Glutamatergic neuron (in vitro differentiated cells): ENCODE measurements around the gene IGFBP3. TPM values are rescaled to one million over a fixed set of nuclear protein-coding genes. Genes with fewer than 3 reads are reported as not detected.
A peak's percentile ranks its signal among the peaks of the same experiment; 100 is the strongest.

Experiments used
- DNase-seq: peaks from one replicate; pipeline ENCODE4 v3.0.0; 2022
- H3K27ac Mint-ChIP-seq: one replicate; pipeline ENCODE4 v1.8.0; 2020; ENCODE audit warnings: mild to moderate bottlenecking, mixed read lengths, inconsistent platforms; ENCODE audit not compliant: unreplicated experiment
- H3K27me3 Mint-ChIP-seq: one replicate; pipeline ENCODE4 v1.8.0; 2020; ENCODE audit warnings: mild to moderate bottlenecking, moderate library complexity, mixed read lengths, inconsistent platforms; ENCODE audit not compliant: unreplicated experiment
- H3K36me3 Mint-ChIP-seq: one replicate; pipeline ENCODE4 v1.8.0; 2020; ENCODE audit warnings: mild to moderate bottlenecking, mixed read lengths, inconsistent platforms; ENCODE audit not compliant: unreplicated experiment
- H3K4me1 Mint-ChIP-seq: one replicate; pipeline ENCODE4 v1.8.0; 2020; ENCODE audit warnings: mild to moderate bottlenecking, low read depth, mixed read lengths, inconsistent platforms; ENCODE audit not compliant: unreplicated experiment
- H3K4me3 Mint-ChIP-seq: one replicate; pipeline ENCODE4 v1.8.0; 2020; ENCODE audit warnings: mild to moderate bottlenecking, mixed read lengths, inconsistent platforms; ENCODE audit not compliant: unreplicated experiment
- H3K9me3 Mint-ChIP-seq: one replicate; pipeline ENCODE4 v1.8.0; 2020; ENCODE audit warnings: mild to moderate bottlenecking, moderate library complexity, mixed read lengths, inconsistent platforms; ENCODE audit not compliant: unreplicated experiment
- CTCF ChIP-seq: fragments of 200-600 bp; sonication (generic); IDR thresholded peaks from one replicate; pipeline ENCODE4 v1.5.0; 2021; ENCODE audit not compliant: partially characterized antibody, unreplicated experiment
- total RNA-seq: library from RNA; stranded (reverse); fragmentation: NEBNext Ultra II Directional; extraction: Animal tissue kit (Norgen Biotek cat#: 25700); gene quantifications from one replicate; pipeline ENCODE4 v1.2.1, GENCODE V29; 2021; ENCODE audit not compliant: unreplicated experiment

Gene IGFBP3
- total RNA-seq, 1 donor from 2014 or later = 0.17 TPM

GRCh38 chr7:45863715-45864114 is 57.4 kb downstream of the IGFBP3 start:
- H3K9me3 Mint-ChIP-seq = no peaks in the 10 kb centered on the region
- H3K4me1 Mint-ChIP-seq = no peaks in the 10 kb centered on the region
- H3K27ac Mint-ChIP-seq = no peak overlapping the region
- H3K36me3 Mint-ChIP-seq = no peaks in the 10 kb centered on the region
- peak; percentile 47 for DNase-seq
- peaks cover 2% of the 10 kb centered on the region for H3K27me3 Mint-ChIP-seq
- no peak overlapping the region for H3K4me3 Mint-ChIP-seq
- TF ChIP-seq CTCF = no peak

Other genes starting within 250 kb of the IGFBP3 start
- gene CCDC201, start 48.2 kb downstream of the IGFBP3 start, total RNA-seq = not detected
- not detected for gene IGFBP1, start 32.8 kb downstream of the IGFBP3 start, total RNA-seq